Stomach smooth muscle (tissue), 2 donors: ENCODE data around the gene MKNK2.

Experiments
- H3K27ac ChIP-seq: one replicate; pipeline ENCODE4 v1.7.0; 2013; ENCODE audit warnings: mild to moderate bottlenecking, low read length, inconsistent platforms
- H3K27me3 ChIP-seq, 2 donors: one replicate each; pipeline ENCODE4 v1.7.0; 2013; ENCODE audit warnings: low read length in 2 of 2; ENCODE audit not compliant: insufficient read depth in 2 of 2, control insufficient read depth in 1 of 2
- H3K36me3 ChIP-seq, 2 donors: one replicate each; pipeline ENCODE4 v1.7.0; 2013; ENCODE audit warnings: low read length in 2 of 2; ENCODE audit not compliant: control insufficient read depth in 2 of 2, insufficient read depth in 2 of 2
- H3K4me1 ChIP-seq: one replicate; pipeline ENCODE4 v1.7.0; 2013; ENCODE audit warnings: low read length; ENCODE audit not compliant: control insufficient read depth, insufficient read depth
- H3K4me3 ChIP-seq, 2 donors: one replicate each; pipeline ENCODE4 v1.7.0; 2013; ENCODE audit warnings: low read length in 2 of 2
- H3K9ac ChIP-seq, 2 donors: one replicate each; pipeline ENCODE4 v1.7.0; 2013; ENCODE audit warnings: low read length in 2 of 2, mild to moderate bottlenecking in 1 of 2
- H3K9me3 ChIP-seq, 2 donors: one replicate each; pipeline ENCODE4 v1.7.0; 2013; ENCODE audit warnings: low read length in 2 of 2; ENCODE audit not compliant: control insufficient read depth in 2 of 2
- donor health status: healthy.
- donor health status: Pancreatic carcinoma.

The MKNK2 gene

DNA sequence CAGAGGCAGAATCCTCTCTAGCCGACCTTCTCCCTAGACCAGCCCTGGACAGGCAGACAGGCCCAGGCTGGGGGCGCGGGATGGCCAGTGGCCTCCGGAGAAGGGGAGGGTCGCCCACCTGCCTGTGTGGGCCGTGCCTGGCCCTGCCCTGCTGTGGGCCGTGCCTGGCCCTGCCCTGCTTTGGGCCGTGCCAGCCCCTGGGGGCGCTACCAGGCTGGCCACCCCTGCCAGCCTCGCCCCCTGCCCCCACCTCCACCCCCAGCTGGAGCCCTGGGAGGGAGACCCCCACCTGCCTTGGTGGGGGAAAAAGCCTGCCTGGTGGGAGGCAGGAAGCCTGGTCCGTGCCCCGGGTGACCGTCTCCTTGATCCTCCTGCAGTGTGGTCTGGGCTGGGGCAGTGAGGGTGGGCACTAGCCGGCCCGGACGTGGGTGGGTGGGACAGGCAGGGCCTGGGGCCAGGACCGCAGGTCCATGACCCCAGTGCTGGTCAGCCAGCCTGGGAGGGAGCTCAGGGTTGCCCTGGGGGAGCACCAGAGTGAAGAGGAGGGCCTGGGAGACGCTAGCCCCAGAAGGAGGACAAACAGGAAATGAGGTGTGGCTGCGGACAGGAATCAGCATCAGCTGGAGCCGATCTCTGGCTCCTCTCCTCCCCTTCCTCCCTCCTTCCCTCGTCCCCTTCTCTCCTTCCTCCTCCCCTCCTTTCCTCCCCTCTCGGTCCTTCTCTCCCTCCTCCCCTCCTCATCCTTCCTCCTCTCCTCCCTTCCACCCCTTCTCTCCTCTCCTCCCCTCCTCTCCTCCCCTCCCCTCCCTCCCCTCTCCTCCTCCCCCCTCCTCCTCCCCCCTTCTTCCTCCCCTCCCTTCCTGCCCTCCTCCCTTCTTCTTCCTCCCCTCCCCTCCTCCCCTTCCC is 5.1 kb upstream of the MKNK2 start:
- Histone ChIP-seq H3K27ac (peak overlapping the region; percentile 89), H3K27me3 (no peaks in the 10 kb centered on the region), H3K9me3 (no peaks in the 10 kb centered on the region), H3K36me3 (no peaks in the 10 kb centered on the region), H3K4me1 (peaks cover 66% of the 10 kb centered on the region), H3K9ac (peak overlapping the region; percentile 66 to 77), H3K4me3 (peak overlapping the region; percentile 40 to 58)

DNA sequence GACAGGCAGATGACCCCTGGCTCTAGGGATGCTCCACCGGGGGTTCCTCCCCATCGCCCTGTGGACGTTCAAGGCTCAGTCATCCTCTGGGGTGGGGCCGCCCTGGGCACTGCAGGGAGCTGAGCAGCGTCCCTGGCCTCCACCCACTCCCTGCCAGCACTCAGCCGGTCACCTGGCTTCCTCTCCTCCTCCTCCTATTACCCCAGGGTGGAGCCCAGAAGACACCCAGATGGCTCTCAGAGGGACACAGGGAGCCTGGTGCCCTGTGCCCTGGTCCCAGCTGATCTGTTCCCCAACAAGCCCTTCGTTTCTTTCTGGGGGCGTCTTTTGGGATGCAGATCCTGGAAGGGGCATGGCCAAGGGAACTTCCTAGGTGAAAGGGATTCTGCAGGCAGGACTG is 3.7 kb upstream of the MKNK2 start:
- H3K36me3 ChIP-seq: no peaks in the 10 kb centered on the region
- H3K4me1 ChIP-seq: peaks cover 55% of the 10 kb centered on the region
- H3K27ac ChIP-seq: no peak overlapping the region

DNA sequence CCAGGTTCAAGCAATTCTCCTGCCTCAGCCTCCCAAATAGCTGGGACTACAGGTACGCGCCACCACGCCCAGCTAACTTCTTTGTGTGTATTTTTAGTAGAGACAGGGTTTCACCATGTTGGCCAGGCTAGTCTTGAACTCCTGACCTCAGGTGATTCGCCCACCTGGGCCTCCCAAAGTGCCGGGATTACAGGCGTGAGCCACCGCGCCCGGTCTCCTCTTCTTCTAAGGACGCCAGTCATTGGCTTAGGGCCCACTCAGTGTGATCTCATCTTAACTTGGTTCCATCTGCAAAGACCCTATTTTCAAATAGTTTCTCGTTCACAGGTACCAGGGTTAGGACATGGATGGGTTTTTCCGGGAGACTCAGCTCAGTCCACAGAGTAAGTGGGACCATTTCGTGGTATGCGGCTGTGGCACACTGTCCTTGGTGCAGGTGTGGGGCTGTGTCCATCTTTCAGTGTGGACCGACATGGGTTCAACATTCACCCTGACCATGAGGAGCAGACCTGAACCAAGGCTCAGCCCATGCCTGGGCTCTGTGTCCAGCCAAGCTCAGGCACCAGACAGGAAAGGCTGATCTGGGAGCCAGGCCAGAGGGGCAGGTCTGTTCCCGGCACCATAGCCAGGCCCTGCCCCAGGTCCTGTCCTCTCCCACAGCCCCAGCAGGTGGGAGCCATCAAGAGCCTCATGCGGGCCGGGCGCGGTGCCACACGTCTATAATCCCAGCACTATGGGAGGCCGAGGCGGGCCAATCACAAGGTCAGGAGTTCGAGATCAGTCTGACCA is 2.8 kb upstream of the MKNK2 start:
- no peaks in the 10 kb centered on the region for H3K27me3 ChIP-seq
- no peaks in the 10 kb centered on the region for H3K36me3 ChIP-seq
- H3K4me3 ChIP-seq: no peak overlapping the region
- no peaks in the 10 kb centered on the region for H3K9me3 ChIP-seq
- H3K9ac ChIP-seq: no peak overlapping the region
- H3K27ac ChIP-seq: no peak overlapping the region
- peaks cover 55% of the 10 kb centered on the region for H3K4me1 ChIP-seq

More for the DNA sequence above, 3.7 kb upstream of the MKNK2 start:
- no peak overlapping the region for H3K9ac ChIP-seq
- H3K27me3 ChIP-seq: no peaks in the 10 kb centered on the region
- H3K4me3 ChIP-seq: no peak overlapping the region
- no peaks in the 10 kb centered on the region for H3K9me3 ChIP-seq

DNA sequence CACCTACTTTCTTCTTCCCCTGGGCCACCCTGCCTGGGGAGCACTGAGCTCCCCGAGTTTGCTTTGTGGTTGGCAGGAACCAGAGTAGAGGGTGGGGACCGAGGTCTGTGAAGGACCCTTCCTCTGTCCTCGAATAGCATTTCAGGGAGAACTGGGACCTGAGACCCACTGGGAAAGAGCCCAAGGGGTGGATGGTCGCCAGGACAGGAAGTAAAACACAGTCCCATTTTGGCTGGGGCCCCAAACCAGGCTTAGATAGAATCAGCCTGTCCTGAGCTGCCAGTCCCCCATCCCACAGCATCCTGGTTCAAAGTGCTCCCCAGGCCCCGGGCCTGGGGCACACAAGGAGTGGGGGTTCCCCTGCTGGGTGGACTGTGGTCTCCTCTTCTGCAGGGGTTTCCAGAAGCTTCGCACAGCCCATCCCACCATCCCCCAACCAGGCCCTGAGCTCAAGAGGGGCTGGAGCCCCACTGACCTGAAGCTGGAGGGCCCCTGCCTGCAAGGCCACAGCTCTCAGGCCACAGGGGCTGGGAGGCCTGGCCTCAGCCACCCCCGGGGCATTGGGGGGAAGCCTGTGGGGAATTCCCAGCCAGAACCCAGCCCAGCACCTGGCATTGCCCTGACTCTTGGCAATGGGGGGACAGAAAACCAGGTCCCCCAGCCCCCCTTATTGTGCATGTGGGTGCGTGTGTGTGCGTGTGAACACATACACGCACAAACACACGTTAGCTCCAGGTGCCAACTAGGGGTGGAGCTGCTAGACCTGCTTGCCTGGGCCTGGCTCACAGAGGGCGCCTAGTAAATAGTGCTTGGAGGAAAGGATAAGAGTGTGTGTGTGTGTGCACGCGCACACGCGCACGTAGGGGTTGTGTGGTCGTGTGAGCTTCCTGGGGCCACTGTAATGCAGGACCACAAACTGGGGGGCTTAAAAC is 995 bp upstream of the MKNK2 start:
- Histone ChIP-seq H3K27ac (peak overlapping the region; percentile 58), H3K9ac (peak overlapping the region; percentile 60 to 71), H3K4me1 (peaks cover 67% of the 10 kb centered on the region), H3K36me3 (no peaks in the 10 kb centered on the region), H3K9me3 (no peaks in the 10 kb centered on the region), H3K27me3 (no peaks in the 10 kb centered on the region), H3K4me3 (peak overlapping the region; percentile 55 to 95)

DNA sequence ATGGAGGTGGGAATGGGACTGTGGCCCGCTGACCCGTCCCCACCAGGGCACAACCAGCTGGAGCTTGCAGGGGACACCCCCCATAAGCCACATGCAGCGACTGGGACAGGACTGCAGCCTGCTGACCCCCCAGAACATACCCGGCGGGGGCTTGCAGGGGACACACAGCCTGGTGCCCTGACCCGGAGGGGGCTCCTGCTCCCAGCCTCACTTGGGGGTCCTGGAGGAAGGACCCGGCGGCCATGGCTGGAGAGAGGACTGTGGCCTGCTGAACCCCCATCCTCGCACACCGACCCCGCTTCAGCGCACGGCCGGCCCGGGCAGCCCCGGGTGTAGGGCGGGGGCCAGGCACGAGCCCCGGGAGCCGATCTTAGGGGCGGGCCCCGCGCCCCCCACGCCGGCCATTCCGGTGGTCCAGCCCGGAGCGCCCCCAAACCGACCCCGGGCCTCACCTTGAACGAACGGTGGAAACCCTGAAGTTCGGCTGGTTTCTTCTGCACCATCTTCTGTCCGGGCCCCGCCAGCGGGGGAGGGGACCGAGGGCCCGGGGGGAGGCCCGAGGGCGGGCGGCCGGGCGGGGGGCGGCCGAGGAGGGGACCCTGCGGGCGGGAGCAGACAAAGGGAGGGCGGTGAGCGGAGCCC is 574 bp downstream of the MKNK2 start:
- Histone ChIP-seq H3K9me3 (no peaks in the 10 kb centered on the region), H3K4me1 (peaks cover 68% of the 10 kb centered on the region)

DNA sequence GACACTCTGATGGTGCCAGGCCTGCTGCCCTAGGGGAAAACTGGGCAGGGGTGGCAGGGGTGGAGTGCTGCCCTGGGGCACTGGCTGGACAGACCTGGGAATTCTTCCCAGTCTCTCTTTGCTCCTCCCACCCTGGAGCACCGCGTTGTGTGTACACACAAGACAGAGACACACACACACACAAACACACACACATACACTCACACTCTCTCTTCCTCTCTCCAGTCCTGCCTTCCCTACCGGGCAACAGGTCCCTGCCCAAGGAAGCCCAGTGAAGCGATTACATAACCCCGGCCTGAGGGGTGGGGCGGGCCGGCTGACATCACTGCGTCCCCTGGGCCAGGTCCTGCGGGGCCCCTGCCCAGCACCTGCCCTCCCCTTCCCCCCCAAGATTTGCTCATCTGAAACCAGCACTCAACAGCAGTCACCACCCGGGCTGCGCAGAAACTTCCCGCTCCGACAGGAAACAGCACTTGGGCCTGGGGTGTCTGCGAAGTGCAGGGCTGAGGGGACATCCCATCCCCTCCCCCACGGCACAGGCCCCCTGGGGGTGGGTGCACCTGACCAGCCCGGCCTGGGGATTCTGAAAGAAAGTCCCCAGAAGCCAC is 1.2 kb downstream of the MKNK2 start:
- Histone ChIP-seq H3K4me1 (peaks cover 71% of the 10 kb centered on the region), H3K4me3 (peak overlapping the region; percentile 89 to 95), H3K9ac (peak overlapping the region; percentile 79 to 80), H3K27me3 (no peaks in the 10 kb centered on the region), H3K27ac (peak overlapping the region; percentile 85), H3K36me3 (peaks cover 8 to 12% of the 10 kb centered on the region in 2 donors), H3K9me3 (no peaks in the 10 kb centered on the region)

More for the DNA sequence above, 574 bp downstream of the MKNK2 start:
- Histone ChIP-seq H3K27ac (peak overlapping the region; percentile 85), H3K27me3 (no peaks in the 10 kb centered on the region), H3K36me3 (peaks cover 4 to 7% of the 10 kb centered on the region in 2 donors), H3K4me3 (peak overlapping the region; percentile 89 to 95), H3K9ac (peak overlapping the region; percentile 79 to 80)

DNA sequence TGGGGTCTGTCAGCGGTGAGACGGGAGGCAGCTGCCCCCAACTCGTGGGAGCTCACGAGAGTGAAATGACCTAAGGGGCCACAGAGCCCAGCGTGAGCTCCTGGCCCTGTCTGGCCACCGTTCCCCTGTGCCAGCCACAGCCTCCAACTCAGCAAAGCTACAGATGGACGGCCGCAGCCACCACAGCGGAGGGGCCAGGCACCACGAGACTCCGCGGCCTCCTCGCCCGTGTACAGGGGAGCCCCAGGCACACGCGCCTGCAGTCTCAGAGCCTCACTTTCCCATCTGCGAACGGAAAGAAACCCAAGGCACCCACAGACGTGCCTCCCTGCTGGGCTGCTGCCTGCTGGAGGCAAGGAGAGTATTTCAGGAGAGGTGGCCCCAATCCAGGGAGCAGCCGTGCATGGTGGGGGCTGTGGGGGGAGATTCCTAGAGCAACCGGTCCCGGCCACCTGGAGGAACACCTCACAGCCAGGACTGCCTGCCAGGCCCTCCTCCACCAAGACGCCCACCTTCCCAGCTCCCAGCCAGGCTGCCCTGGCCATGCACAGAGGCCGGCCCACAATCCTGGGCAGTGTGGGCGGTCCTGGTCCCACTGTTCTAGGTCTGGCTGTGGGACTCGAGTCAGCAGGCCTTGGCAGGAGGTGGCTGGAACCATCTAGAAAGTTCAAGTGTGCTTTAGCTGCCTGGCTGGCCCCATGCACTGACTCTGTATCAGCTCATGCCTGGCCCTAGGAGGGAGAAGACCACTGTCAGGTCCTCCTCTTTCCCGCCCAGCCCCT is 1.9 kb downstream of the MKNK2 start:
- Histone ChIP-seq H3K9ac (peak overlapping the region; percentile 79 to 80), H3K36me3 (peaks cover 10 to 14% of the 10 kb centered on the region in 2 donors), H3K4me1 (peaks cover 73% of the 10 kb centered on the region), H3K27ac (peak overlapping the region; percentile 85), H3K4me3 (peak overlapping the region; percentile 89 to 95), H3K9me3 (no peaks in the 10 kb centered on the region), H3K27me3 (no peaks in the 10 kb centered on the region)

DNA sequence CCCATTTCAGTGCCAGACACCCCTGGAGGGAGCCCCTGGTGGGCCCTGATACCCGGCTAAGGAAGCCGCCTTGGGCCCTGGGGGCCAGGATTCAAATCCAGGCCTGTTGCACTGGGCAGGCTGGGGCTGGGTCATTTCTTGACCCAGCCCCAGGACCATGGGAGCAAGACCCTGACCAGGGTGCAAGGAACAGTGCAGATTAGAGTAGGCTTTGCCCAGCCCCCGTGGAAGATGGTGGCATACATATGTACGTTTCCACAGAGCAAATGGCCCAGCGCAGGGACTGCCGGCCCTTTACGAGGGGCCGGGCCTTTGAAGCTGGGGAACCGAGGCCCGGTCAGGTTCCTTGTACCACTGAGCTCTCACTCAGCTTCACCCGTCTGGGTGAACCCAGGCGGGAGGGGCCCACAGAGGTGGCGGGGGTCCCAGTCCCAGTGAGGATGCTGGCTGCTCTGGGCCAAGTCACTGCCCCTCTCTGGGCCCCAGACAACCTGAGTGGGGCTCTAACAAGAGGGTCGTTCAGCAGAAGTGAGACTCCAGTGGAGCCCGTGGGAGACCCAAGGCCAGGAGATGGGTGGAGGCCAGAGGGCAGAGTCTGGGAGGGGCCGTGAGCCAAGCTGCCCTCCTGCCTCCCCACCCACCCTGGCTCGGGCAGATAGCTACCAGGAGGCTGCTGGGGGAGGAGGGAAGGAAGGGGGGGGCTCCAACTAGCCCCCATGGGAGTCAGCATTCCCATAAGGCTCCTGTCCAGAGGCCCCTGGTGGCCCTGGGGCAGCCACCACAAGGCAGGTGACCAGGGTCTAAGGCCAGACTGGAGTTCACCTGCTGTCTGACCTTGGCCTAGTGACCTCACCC is 2.7 kb downstream of the MKNK2 start:
- Histone ChIP-seq H3K4me3 (peak overlapping the region; percentile 89 to 95), H3K4me1 (peaks cover 72% of the 10 kb centered on the region), H3K27ac (peak overlapping the region; percentile 85), H3K9me3 (no peaks in the 10 kb centered on the region), H3K9ac (peak overlapping the region; percentile 58 to 79), H3K27me3 (no peaks in the 10 kb centered on the region), H3K36me3 (peaks cover 10 to 14% of the 10 kb centered on the region in 2 donors)
